Panc1 (cell line): ENCODE measurements around the gene SETD2. TPM values are rescaled to one million over a fixed set of nuclear protein-coding genes. Genes with fewer than 3 reads are reported as not detected.

Source experiments
- ATAC-seq: fragments of 200-7000 bp; cut with Tn5 transposase; 2 replicates; pipeline ENCODE4 v1.9.1; 2020; ENCODE audit warnings: mild to moderate bottlenecking, moderate library complexity
- BruUV-seq: library from RNA; stranded (reverse); fragments of 400-500 nt; replicated peaks from 2 replicates; lab custom pipeline; 2021; lab: Mats Ljungman, UMichigan
- CTCF ChIA-PET: fragments of 300-600 bp; sonication (Branson Sonifier 250); formaldehyde crosslinking; loops from one replicate; lab custom pipeline; 2022; ENCODE audit warnings: antibody characterized with exemption; lab: Charles Lee
- POLR2A ChIA-PET: fragments of 300-600 bp; sonication (Branson Sonifier 250); formaldehyde crosslinking; loops from one replicate; lab custom pipeline; 2022; ENCODE audit warnings: antibody characterized with exemption; lab: Charles Lee
- DNase-seq: peaks from one replicate; pipeline ENCODE4 v3.0.0-alpha.2; 2010; ENCODE audit warnings: low read depth, low spot score
- H3K27ac ChIP-seq: 2 replicates; pipeline ENCODE4 v1.5.1; 2011; ENCODE audit warnings: mild to moderate bottlenecking, low read length, inconsistent platforms
- H3K27me3 ChIP-seq: fragments of 200-500 bp; sonication (Bioruptor generic); 2 replicates; pipeline ENCODE4 v1.6.0; 2014; ENCODE audit warnings: low read length, inconsistent platforms; ENCODE audit not compliant: control insufficient read depth, insufficient read depth
- H3K36me3 ChIP-seq: fragments of 200-500 bp; sonication (Bioruptor generic); 2 replicates; pipeline ENCODE4 v1.5.1; 2014; ENCODE audit warnings: inconsistent platforms, mild to moderate bottlenecking, low read length, moderate library complexity; ENCODE audit not compliant: control insufficient read depth, insufficient read depth
- H3K4me1 ChIP-seq: 2 replicates; pipeline ENCODE4 v1.5.1; 2011; ENCODE audit warnings: inconsistent platforms, mild to moderate bottlenecking, low read length, moderate library complexity; ENCODE audit not compliant: control insufficient read depth, insufficient read depth
- H3K4me3 ChIP-seq, 2 experiments: 2 replicates each; pipeline ENCODE4 v1.5.1; 2011 to 2012; ENCODE audit warnings: low read depth in 2 of 2, low read length in 2 of 2, mild to moderate bottlenecking in 2 of 2, inconsistent platforms in 1 of 2, moderate library complexity in 1 of 2
- H3K9me3 ChIP-seq: fragments of 200-500 bp; sonication (Bioruptor generic); 2 replicates; pipeline ENCODE4 v1.5.1; 2014; ENCODE audit warnings: low read depth, mild to moderate bottlenecking, inconsistent platforms, low read length, moderate library complexity; ENCODE audit not compliant: control insufficient read depth, insufficient read depth
- CTCF ChIP-seq: fragments of 450-650 bp; IDR thresholded peaks from 2 replicates; pipeline ENCODE4 v1.5.1; 2017; ENCODE audit warnings: mild to moderate bottlenecking
- POLR2AphosphoS5 ChIP-seq: IDR thresholded peaks from 2 replicates; pipeline ENCODE4 v1.6.1; 2012; ENCODE audit warnings: mild to moderate bottlenecking, low read depth, low read length, moderate library complexity
- REST ChIP-seq, 2 experiments: IDR thresholded peaks; 2 replicates each; pipeline ENCODE4 v1.6.1; 2011 to 2012; ENCODE audit warnings: low read depth in 2 of 2, control low read depth in 1 of 2, low read length in 1 of 2, mild to moderate bottlenecking in 1 of 2, moderate library complexity in 1 of 2; ENCODE audit not compliant: insufficient read depth in 1 of 2
- SIN3A ChIP-seq: IDR thresholded peaks from 2 replicates; pipeline ENCODE4 v1.6.1; 2012; ENCODE audit warnings: low read depth, mild to moderate bottlenecking, low read length, moderate library complexity, borderline replicate concordance; ENCODE audit not compliant: insufficient read depth
- TCF7L2 ChIP-seq: IDR thresholded peaks from 2 replicates; pipeline ENCODE4 v1.6.1; 2011; ENCODE audit warnings: mild to moderate bottlenecking, low read depth, low read length, inconsistent platforms
- in situ Hi-C: cut with HindIII; loops from 2 replicates; pipeline ENCODE4 v1.10.0; 2016; ENCODE audit warnings: low sequenced_read_pairs, low pct_unique_long_range_greater_than_20kb
- intact Hi-C: fragments of 100-400 bp; cut with micrococcal nuclease; formaldehyde crosslinking; loops from one replicate; pipeline ENCODE4 v1.10.0; 2022; ENCODE audit not compliant: unreplicated experiment
- total RNA-seq: library from RNA; stranded (reverse); gene quantifications from one replicate; pipeline ENCODE4 v1.2.1, GENCODE V29; 2021; ENCODE audit not compliant: unreplicated experiment

SETD2 gene
- total RNA-seq, 1 experiment from 2014 or later = 32.6 TPM

GRCh38 chr3:47162697-47163168 is 1.2 kb downstream of the SETD2 start:
- in situ Hi-C loops = no loop called here

GRCh38 chr3:47161983-47162696 is 1.8 kb downstream of the SETD2 start:
- Histone ChIP-seq H3K27me3 (no peaks in the 10 kb centered on the region), H3K36me3 (peaks cover 3% of the 10 kb centered on the region; the same call in 1 of the 2 replicates), H3K4me3 (peak overlapping the region; percentile 70 to 82), H3K4me1 (peaks cover 11% of the 10 kb centered on the region; the same call in 1 of the 2 replicates), H3K27ac (peak overlapping the region; percentile 88), H3K9me3 (no peaks in the 10 kb centered on the region)
- intact Hi-C loops = no loop called here
- TF ChIP-seq CTCF = no peak
- TF ChIP-seq REST (IDR thresholded peaks at IDR 0.05; ENCODE audit: insufficient read depth in 1 of 2, low read depth in 2 of 2, low read length in 1 of 2) = no peak
- no peak for TF ChIP-seq POLR2AphosphoS5
- no peak for TF ChIP-seq SIN3A
- TF ChIP-seq TCF7L2 = no peak
- ATAC-seq (no peak), DNase-seq (no peak)
- POLR2A ChIA-PET = interaction anchor here (0.6 kb wide), 2 partner anchors 117 to 187 kb away, joined by 3 to 5 read pairs; no protein-coding TSS in a partner anchor
- BruUV-seq = TSS peak; percentile 68
- in situ Hi-C loops = no loop called here
- CTCF ChIA-PET = no interaction called here

More at GRCh38 chr3:47162697-47163168, 1.2 kb downstream of the SETD2 start:
- no peak for TF ChIP-seq TCF7L2
- TF ChIP-seq REST (IDR thresholded peaks at IDR 0.05; ENCODE audit: insufficient read depth in 1 of 2, low read depth in 2 of 2, low read length in 1 of 2) = no peak
- TF ChIP-seq POLR2AphosphoS5 = no peak
- no peaks in the 10 kb centered on the region for H3K27me3 ChIP-seq
- ATAC-seq (no peak), DNase-seq (no peak)
- ChIA-PET POLR2A (no interaction called here), CTCF (no interaction called here)
- H3K4me3 ChIP-seq = peak overlapping the region; percentile 70 to 82
- H3K4me1 ChIP-seq = peaks cover 11% of the 10 kb centered on the region; the same call in 1 of the 2 replicates
- peak overlapping the region; percentile 88 for H3K27ac ChIP-seq
- no TSS peak for BruUV-seq
- H3K36me3 ChIP-seq = peaks cover 3% of the 10 kb centered on the region; the same call in 1 of the 2 replicates
- intact Hi-C loops = no loop called here
- H3K9me3 ChIP-seq = no peaks in the 10 kb centered on the region
